PC-3 (cell line): ENCODE data around the gene SF3B2. TPM values are rescaled to one million over a fixed set of nuclear protein-coding genes. Genes with fewer than 3 reads are reported as not detected.

Source experiments
- ATAC-seq: fragments of 200-7000 bp; cut with Tn5 transposase; 2 replicates; pipeline ENCODE4 v1.9.1; 2020; ENCODE audit warnings: mild to moderate bottlenecking, moderate library complexity
- BruUV-seq: library from RNA; stranded (reverse); fragments of 400-500 nt; replicated peaks from 2 replicates; lab custom pipeline; 2021; lab: Mats Ljungman, UMichigan
- CTCF ChIA-PET: fragments of 300-600 bp; sonication (Branson Sonifier 250); formaldehyde crosslinking; loops from one replicate; lab custom pipeline; 2022; ENCODE audit warnings: antibody characterized with exemption; lab: Charles Lee
- POLR2A ChIA-PET: fragments of 300-600 bp; sonication (Branson Sonifier 250); formaldehyde crosslinking; loops from one replicate; lab custom pipeline; 2022; ENCODE audit warnings: antibody characterized with exemption; ENCODE audit not compliant: unreplicated experiment; lab: Charles Lee
- DNase-seq: peaks from one replicate; pipeline ENCODE4 v3.0.0-alpha.2; 2015
- H2AFZ ChIP-seq: fragments of 300-600 bp; sonication (generic); 2 replicates; pipeline ENCODE4 v1.6.0; 2016; ENCODE audit warnings: antibody characterized with exemption, low read length
- H3F3A ChIP-seq: fragments of 300-600 bp; sonication (generic); one replicate; pipeline ENCODE4 v1.6.0; 2017; ENCODE audit warnings: antibody characterized with exemption, low read length, control low read depth, mild to moderate bottlenecking; ENCODE audit not compliant: unreplicated experiment
- H3K27ac ChIP-seq: fragments of 300-600 bp; sonication (generic); 2 replicates; pipeline ENCODE4 v1.5.1; 2016; ENCODE audit warnings: mild to moderate bottlenecking, low read length
- H3K27me3 ChIP-seq: fragments of 300-600 bp; sonication (generic); 2 replicates; pipeline ENCODE4 v1.6.1; 2016; ENCODE audit warnings: low read length, mixed read lengths
- H3K36me3 ChIP-seq: fragments of 300-600 bp; sonication (generic); 2 replicates; pipeline ENCODE4 v1.6.1; 2016; ENCODE audit warnings: low read depth, mixed run types, low read length, mixed read lengths
- H3K4me1 ChIP-seq: fragments of 300-600 bp; sonication (generic); 2 replicates; pipeline ENCODE4 v1.5.1; 2016; ENCODE audit warnings: low read length; ENCODE audit not compliant: insufficient read depth
- H3K4me2 ChIP-seq: fragments of 300-600 bp; sonication (generic); 2 replicates; pipeline ENCODE4 v1.6.0; 2016; ENCODE audit warnings: low read length
- H3K4me3 ChIP-seq: fragments of 300-600 bp; sonication (generic); 2 replicates; pipeline ENCODE4 v1.5.1; 2016; ENCODE audit warnings: mild to moderate bottlenecking, low read length, mixed read lengths
- H3K79me2 ChIP-seq: fragments of 300-600 bp; sonication (generic); 2 replicates; pipeline ENCODE4 v1.6.1; 2017; ENCODE audit warnings: low read length, mixed read lengths
- H3K9ac ChIP-seq: fragments of 300-600 bp; sonication (generic); 2 replicates; pipeline ENCODE4 v1.6.0; 2016; ENCODE audit warnings: mild to moderate bottlenecking, low read length
- H3K9me2 ChIP-seq: fragments of 300-600 bp; sonication (generic); replicated peaks from 2 replicates; pipeline ENCODE4 v1.6.1; 2016; ENCODE audit warnings: mixed run types, low read length, mixed read lengths
- H3K9me3 ChIP-seq: fragments of 300-600 bp; sonication (generic); 2 replicates; pipeline ENCODE4 v1.6.1; 2016; ENCODE audit warnings: low read length, mixed read lengths
- H4K20me1 ChIP-seq: fragments of 300-600 bp; sonication (generic); 2 replicates; pipeline ENCODE4 v1.6.1; 2016; ENCODE audit warnings: low read length, mixed read lengths
- EZH2 ChIP-seq: fragments of 300-600 bp; sonication (generic); IDR thresholded peaks from one replicate; pipeline ENCODE4 v1.6.1; 2017; ENCODE audit warnings: antibody characterized with exemption, mild to moderate bottlenecking, low read length; ENCODE audit not compliant: unreplicated experiment
- EZH2phosphoT487 ChIP-seq: fragments of 300-600 bp; sonication (generic); IDR thresholded peaks from 2 replicates; pipeline ENCODE4 v1.6.1; 2018; ENCODE audit warnings: mild to moderate bottlenecking, antibody characterized with exemption, low read length, borderline replicate concordance
- intact Hi-C: fragments of 100-400 bp; cut with micrococcal nuclease; formaldehyde crosslinking; loops from 2 replicates; pipeline ENCODE4 v1.9.0; 2023
- total RNA-seq: library from RNA; depleted of rRNA; stranded (reverse); fragments of >200 nt; gene quantifications from 2 replicates; pipeline ENCODE4 v1.2.3, GENCODE V29; 2014
- TF ChIP-seq, protein P1 (sequence below): fragments of 300-600 bp; sonication (generic); conservative IDR thresholded peaks from 2 replicates; pipeline ENCODE4 v1.5.1; 2017; ENCODE audit warnings: antibody characterized with exemption, low read depth, mild to moderate bottlenecking, low read length

The SF3B2 gene
- total RNA-seq, 1 experiment from 2014 or later = 241 TPM

- POLR2A ChIA-PET = no interaction called here
- no peaks in the 10 kb centered on the region; the same call in 1 of the 2 replicates for H3K4me1 ChIP-seq
- CTCF ChIA-PET = no interaction called here
- no peaks in the 10 kb centered on the region for H4K20me1 ChIP-seq
- H3K9me2 ChIP-seq = no peaks in the 10 kb centered on the region
- H3K27ac ChIP-seq = no peak overlapping the region
- H2AFZ ChIP-seq = no peak overlapping the region
- no peaks in the 10 kb centered on the region for H3K27me3 ChIP-seq
- no peaks in the 10 kb centered on the region for H3F3A ChIP-seq
- H3K4me3 ChIP-seq = no peak overlapping the region
- H3K9me3 ChIP-seq = no peaks in the 10 kb centered on the region
- intact Hi-C loops = no loop called here
- no peak overlapping the region for H3K4me2 ChIP-seq
- no peaks in the 10 kb centered on the region for H3K36me3 ChIP-seq
- DNase-seq (no peak), ATAC-seq (no peak)
- H3K79me2 ChIP-seq = peaks cover 21% of the 10 kb centered on the region; the same call in 1 of the 2 replicates
- no TSS peak for BruUV-seq
- H3K9ac ChIP-seq = no peak overlapping the region
- TF ChIP-seq, protein P1, sequence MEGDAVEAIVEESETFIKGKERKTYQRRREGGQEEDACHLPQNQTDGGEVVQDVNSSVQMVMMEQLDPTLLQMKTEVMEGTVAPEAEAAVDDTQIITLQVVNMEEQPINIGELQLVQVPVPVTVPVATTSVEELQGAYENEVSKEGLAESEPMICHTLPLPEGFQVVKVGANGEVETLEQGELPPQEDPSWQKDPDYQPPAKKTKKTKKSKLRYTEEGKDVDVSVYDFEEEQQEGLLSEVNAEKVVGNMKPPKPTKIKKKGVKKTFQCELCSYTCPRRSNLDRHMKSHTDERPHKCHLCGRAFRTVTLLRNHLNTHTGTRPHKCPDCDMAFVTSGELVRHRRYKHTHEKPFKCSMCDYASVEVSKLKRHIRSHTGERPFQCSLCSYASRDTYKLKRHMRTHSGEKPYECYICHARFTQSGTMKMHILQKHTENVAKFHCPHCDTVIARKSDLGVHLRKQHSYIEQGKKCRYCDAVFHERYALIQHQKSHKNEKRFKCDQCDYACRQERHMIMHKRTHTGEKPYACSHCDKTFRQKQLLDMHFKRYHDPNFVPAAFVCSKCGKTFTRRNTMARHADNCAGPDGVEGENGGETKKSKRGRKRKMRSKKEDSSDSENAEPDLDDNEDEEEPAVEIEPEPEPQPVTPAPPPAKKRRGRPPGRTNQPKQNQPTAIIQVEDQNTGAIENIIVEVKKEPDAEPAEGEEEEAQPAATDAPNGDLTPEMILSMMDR = no peak
- TF ChIP-seq EZH2phosphoT487 (no peak), EZH2 (no peak)
These were observed 48.3 kb downstream of the SF3B2 start for GRCh38 chr11:66100272-66101065.

GRCh38 chr11:66101066-66101464 is 48.9 kb downstream of the SF3B2 start:
- H4K20me1 ChIP-seq = no peaks in the 10 kb centered on the region
- CTCF ChIA-PET = no interaction called here
- peaks cover 27% of the 10 kb centered on the region; the same call in 1 of the 2 replicates for H3K79me2 ChIP-seq
- POLR2A ChIA-PET = no interaction called here
- intact Hi-C loops = no loop called here
- H2AFZ ChIP-seq = no peak overlapping the region
- no peak overlapping the region for H3K4me3 ChIP-seq
- no peaks in the 10 kb centered on the region for H3F3A ChIP-seq
- no peaks in the 10 kb centered on the region for H3K9me3 ChIP-seq
- TF ChIP-seq EZH2 (no peak), EZH2phosphoT487 (no peak)
- TF ChIP-seq, protein P1 = no peak
- H3K36me3 ChIP-seq = no peaks in the 10 kb centered on the region
- BruUV-seq = no TSS peak
- ATAC-seq (no peak), DNase-seq (no peak)
- H3K9ac ChIP-seq = no peak overlapping the region
- no peaks in the 10 kb centered on the region; the same call in 1 of the 2 replicates for H3K4me1 ChIP-seq
- no peak overlapping the region for H3K27ac ChIP-seq
- H3K9me2 ChIP-seq = no peaks in the 10 kb centered on the region
- H3K27me3 ChIP-seq = no peaks in the 10 kb centered on the region
- no peak overlapping the region for H3K4me2 ChIP-seq

DNA sequence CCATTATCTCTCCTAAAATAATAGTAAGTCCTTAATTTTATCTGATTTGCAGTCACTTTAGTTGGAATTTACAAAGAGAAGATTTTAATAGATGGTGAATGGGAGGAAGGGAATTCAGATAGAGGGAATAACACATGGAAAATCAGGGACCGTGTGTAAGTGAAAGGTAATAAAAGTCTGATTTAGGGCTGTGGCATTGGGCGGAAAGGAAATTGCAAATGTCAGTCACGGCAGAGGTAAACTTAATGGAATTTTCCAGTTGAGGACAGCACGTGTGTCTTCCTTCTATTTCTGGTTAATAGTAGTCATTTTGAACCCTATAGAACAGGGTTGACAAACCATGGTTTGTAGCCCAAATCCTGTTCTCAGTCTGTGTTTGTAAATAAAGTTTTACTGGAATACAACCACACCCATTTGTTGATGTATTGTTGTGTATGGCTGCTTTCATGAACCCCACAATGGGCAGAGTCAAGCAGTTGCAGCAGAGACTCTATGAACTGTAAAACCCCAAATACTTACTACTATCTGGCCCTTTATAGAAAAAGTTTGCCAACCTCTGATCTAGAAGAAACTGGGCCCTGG is 52.0 kb downstream of the SF3B2 start:
- DNase-seq (no peak), ATAC-seq (no peak)
- H3F3A ChIP-seq = no peaks in the 10 kb centered on the region
- TF ChIP-seq EZH2phosphoT487 (no peak), EZH2 (no peak)
- TF ChIP-seq, protein P1 = no peak
- H3K36me3 ChIP-seq = no peaks in the 10 kb centered on the region
- H3K27ac ChIP-seq = no peak overlapping the region
- H3K79me2 ChIP-seq = peaks cover 44% of the 10 kb centered on the region
- H3K27me3 ChIP-seq = no peaks in the 10 kb centered on the region
- intact Hi-C loops = no loop called here
- H3K4me2 ChIP-seq = no peak overlapping the region
- H3K9me2 ChIP-seq = no peaks in the 10 kb centered on the region
- CTCF ChIA-PET = no interaction called here
- H4K20me1 ChIP-seq = no peaks in the 10 kb centered on the region
- H3K9ac ChIP-seq = no peak overlapping the region
- BruUV-seq = no TSS peak
- no peaks in the 10 kb centered on the region for H3K9me3 ChIP-seq
- POLR2A ChIA-PET = no interaction called here
- peaks cover 17% of the 10 kb centered on the region for H3K4me1 ChIP-seq
- no peak overlapping the region for H2AFZ ChIP-seq
- H3K4me3 ChIP-seq = no peak overlapping the region
